GM18511 (cell line): ENCODE data around the gene ATP11B.

Experiments used
- ATAC-seq: cut with Tn5 transposase; IDR thresholded peaks from one replicate; pipeline ENCODE4 v1.9.1; 2021; ENCODE audit warnings: mild to moderate bottlenecking, moderate library complexity; ENCODE audit not compliant: unreplicated experiment

ATP11B gene

GRCh38 chr3:182908471-182908870, 115.2 kb downstream of the ATP11B start:
- ATAC-seq: no peak

DNA sequence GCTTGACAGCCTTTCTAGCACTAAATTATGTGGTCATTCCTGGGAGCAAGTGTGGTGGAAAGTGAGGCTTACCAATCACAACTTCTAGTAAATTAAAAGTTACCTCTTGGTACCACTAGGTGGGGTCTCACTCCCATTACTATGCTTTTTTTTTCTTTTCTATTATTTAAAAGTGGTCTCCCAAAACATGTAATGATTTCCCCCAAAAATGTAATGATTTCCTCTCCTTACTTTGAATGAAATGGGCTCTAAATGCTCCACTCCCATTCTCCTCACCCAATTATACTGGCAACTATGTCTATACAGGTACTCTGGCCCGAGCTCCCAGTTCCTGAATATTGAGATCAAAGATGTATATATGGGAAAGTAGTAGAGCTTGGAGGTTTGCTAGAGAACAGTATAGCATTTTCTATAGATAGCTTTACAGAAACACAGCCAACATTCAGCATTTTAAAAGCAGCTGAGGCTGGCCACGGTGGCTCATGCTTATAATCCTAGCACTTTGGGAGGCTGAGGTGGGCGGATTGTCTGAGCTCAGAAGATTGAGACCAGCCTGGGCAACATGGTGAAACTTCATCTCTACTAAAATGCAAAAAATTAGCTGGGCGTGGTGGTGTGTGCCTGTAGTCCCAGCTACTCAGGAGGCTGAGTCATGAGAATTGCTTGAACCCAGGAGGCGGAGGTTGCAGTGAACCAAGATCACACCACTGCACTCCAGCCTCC, 116.2 kb downstream of the ATP11B start:
- ATAC-seq: no peak

DNA sequence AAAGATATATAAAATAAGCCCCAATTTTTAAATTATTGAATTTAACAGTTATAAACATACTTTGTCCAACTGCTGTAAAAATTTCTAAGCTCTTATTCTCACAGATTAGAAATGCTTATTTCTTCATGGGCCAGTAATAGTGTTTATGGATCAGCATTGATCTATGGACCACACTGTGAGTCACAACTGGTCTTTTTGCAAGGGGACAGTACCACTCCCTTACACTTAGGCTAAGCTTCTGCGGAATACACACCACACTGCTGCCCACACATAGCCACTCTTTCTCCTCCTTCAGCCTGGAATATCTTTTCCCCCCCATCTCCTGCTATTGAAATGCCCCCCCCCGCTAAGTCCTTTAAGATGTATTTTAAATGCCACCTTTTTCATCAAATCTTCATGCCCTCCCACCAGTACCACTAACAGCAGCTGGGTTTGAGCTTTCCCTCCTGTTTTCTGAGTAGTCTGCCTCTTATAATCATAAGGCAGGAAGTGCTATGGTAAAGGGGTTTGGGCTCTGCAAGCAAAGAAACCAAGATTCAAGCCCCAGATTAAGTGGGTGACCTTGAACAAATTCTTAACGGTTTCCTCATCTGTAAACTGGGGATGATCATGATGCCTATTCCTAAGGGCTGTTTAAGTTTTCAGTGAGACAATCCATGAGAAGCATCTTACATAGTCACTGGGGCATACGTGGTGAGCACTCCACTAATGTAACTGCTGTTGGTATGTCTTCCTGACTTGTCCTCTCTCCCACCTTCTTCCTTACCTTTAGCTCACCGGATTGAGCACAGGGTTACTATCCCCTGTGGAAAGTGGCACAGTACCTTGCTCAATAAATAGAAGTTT, 117.9 kb downstream of the ATP11B start:
- no peak for ATAC-seq

DNA sequence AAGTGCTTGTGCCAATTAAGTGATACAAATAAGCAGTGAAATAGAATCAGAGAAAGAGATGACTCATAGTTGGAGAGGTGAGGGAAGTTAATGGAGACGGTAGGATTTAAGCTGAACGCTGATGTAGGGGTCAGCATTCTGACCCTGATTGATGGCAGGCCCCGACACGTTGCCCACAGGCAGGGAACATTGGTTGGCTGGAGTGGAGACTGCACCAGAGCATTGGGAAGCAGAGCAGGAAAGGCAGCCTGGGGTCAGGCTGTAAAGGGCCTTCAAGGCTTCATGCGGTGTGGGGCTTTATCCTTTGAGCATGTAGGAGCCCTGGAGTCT, 118.4 kb downstream of the ATP11B start:
- ATAC-seq: no peak

DNA sequence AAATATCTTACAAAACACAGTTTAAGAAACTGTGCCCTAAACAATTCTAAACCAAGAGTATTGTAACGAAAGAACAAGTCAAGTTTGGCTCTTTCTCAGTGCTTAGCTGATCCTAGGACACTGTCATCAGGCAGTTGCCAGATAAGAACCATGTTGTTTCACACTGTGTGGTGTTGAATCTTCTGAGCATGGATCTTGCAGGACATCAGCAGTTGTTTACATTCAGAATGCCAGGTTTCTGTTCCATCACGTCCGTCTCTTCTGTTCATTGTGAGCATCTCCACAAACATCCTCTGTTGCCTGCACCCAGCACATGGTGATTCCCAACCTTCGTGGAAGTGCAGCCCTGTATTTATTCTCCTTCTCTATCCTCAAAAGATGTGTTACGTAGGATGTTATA, 119.2 kb downstream of the ATP11B start:
- no peak for ATAC-seq

DNA sequence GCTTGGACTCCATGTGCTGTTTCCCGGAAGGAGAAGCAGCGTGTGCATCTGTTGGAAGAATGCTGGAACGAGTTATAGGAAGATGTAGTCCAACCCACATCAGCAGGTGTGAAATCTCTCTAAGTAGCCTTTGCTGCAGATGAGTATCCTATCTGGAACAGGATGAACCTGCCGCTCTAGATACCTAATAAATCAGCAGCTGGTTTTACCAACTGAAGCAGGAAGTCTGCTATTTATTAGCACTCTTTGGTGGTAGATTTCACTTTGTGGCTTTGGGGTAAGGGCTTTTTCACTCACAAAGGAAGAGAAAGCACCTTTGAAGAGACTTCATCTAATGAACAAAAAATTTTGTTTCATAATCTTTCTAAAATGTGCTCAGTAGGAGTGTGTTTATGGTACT, 120.6 kb downstream of the ATP11B start:
- ATAC-seq: peak; percentile 95

DNA sequence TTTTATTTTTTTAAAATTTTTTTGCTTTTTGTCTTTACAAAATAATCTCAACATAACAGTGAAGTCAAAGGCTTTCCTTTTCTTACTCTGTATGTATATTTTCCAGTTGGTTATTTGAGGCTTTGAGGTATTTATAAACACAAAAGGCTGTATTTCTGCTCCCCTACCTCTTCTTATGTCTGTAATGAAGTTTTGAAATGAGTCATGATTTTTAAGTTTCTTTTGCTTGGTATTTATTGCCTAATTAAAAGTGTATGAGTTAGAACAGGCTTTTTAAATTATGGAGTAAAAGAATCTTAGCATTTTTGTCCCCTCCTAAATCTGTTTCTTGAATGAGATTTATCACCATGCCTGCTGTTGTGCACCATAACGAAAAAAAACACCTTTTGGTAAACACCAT, 121.0 kb downstream of the ATP11B start:
- peak; percentile 70 for ATAC-seq

- ATAC-seq: no peak
Measured at GRCh38 chr3:182917134-182917533, 123.8 kb downstream of the ATP11B start.

GRCh38 chr3:182919866-182920357, 126.6 kb downstream of the ATP11B start:
- ATAC-seq: no peak

DNA sequence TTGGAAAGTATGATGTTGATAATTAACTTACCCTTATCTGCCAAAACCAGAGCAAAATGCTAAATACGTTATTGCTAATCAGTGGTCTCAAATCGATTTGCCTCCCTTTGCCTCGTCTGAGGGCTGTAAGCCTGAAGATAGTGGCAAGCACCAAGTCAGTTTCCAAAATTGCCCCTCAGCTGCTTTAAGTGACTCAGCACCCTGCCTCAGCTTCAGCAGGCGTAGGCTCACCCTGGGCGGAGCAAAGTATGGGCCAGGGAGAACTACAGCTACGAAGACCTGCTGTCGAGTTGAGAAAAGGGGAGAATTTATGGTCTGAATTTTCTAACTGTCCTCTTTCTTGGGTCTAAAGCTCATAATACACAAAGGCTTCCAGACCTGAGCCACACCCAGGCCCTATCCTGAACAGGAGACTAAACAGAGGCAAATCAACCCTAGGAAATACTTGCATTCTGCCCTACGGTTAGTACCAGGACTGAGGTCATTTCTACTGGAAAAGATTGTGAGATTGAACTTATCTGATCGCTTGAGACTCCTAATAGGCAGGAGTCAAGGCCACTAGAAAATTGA, 127.3 kb downstream of the ATP11B start:
- no peak for ATAC-seq

DNA sequence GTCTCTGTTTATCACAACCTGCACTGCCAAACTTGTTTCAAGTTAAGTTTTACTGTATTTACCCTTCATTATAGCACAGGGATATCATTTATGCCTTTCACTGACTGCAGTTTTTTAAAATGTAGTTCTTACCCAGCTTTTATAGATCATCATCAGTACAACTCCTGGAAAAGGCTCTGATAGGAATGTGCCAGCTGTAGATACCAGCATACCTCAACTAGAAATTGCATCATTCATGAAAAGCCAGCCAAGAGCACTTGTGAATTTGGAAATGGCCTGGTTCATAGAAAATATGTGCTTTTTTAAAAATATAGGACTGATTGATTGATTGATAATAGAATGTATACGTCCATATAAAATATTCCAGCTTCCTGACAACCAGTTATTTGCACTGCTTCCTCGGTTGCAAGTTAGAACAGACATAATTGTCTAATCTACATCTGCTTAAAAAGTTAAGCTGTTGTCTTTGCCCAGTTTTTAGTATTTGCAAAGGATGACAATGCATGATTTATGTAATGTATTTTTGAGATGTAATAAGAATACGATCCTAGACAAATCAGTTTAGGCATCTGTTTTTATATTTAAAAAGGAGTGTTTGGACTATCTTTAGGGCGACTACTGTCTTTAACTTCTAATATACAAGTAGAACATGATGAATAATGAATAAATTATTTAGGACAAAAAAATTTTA, 128.5 kb downstream of the ATP11B start:
- no peak for ATAC-seq

- peak; percentile 98 for ATAC-seq
Measured at GRCh38 chr3:182925330-182925943, 132.1 kb downstream of the ATP11B start.

DNA sequence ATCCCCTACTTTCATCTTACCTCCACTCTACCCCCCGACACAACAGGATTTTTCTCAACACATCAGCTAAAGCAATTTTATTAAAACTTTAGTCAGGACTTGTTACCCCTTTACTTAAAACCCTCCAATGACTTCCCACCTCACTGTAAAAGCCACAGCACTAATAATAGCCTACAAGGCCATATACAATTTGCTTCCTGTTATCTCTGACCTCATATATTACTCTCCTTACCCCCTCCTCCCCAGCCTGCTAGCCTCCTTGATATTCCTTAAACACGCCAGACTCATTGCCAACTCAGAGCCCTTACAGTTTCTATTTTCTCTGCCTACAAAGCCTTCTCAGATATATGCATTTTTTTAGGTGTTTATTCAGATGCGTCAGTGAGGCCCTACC, 132.6 kb downstream of the ATP11B start:
- peak; percentile 34 for ATAC-seq

- ATAC-seq: no peak
Measured at GRCh38 chr3:182935803-182936202, 142.5 kb downstream of the ATP11B start.

GRCh38 chr3:182936239-182936917, 143.1 kb downstream of the ATP11B start:
- no peak for ATAC-seq

GRCh38 chr3:182936918-182937285, 143.6 kb downstream of the ATP11B start:
- ATAC-seq: no peak

DNA sequence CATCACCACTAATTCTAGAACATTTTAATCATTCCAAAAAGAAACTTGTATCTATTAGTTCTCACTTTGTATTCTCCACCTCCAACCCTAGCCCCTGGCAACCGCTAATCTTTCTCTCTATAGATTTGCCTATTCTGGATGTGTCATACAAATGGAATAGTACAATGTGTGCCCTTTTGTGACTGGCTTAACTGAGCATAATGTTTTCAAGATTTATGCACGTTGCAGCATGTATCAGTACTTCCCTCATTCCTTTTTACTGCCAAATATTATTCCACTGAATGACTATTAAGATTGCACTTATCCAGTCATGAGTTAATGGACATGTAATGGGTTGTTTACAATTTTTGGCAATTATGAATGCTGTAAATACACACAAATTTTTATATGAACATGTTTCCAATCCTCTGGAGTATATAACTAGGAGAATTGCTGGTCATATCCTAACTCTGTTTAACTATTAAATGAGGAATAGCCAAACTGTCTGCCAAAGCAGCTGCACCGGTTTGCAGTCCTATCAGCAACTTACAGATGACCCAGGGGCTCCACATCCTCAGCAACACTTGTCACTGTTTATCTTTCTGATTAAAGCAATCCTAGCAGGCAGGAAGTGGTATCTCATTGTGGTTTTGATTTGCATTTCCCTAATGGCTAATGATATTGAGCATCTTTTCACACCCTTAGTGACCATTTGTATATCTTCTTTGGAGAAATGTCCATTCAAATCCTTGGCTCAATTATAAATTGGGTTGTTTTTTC, 144.2 kb downstream of the ATP11B start:
- ATAC-seq: peak; percentile 98

GRCh38 chr3:182940266-182940808, 147.0 kb downstream of the ATP11B start:
- no peak for ATAC-seq

GRCh38 chr3:182941719-182942118, 148.4 kb downstream of the ATP11B start:
- no peak for ATAC-seq
